Endometrial microvascular endothelial cells (primary cell): ENCODE results near the gene SLC2A4RG. TPM values are rescaled to one million over a fixed set of nuclear protein-coding genes. Genes with fewer than 3 reads are reported as not detected.

Experiments used
- in situ Hi-C: cut with HindIII; loops from 2 replicates; pipeline ENCODE4 v1.10.0; 2017; ENCODE audit warnings: low sequenced_read_pairs, low pct_unique_long_range_greater_than_20kb; ENCODE audit errors: inconsistent ontology term
- total RNA-seq: library from RNA; depleted of rRNA; stranded (reverse); fragments of >200 nt; gene quantifications from one replicate; pipeline ENCODE4 v1.2.3, GENCODE V29; 2015; ENCODE audit errors: inconsistent ontology term

SLC2A4RG gene
- total RNA-seq, 1 donor from 2014 or later, result 17.3 TPM

DNA sequence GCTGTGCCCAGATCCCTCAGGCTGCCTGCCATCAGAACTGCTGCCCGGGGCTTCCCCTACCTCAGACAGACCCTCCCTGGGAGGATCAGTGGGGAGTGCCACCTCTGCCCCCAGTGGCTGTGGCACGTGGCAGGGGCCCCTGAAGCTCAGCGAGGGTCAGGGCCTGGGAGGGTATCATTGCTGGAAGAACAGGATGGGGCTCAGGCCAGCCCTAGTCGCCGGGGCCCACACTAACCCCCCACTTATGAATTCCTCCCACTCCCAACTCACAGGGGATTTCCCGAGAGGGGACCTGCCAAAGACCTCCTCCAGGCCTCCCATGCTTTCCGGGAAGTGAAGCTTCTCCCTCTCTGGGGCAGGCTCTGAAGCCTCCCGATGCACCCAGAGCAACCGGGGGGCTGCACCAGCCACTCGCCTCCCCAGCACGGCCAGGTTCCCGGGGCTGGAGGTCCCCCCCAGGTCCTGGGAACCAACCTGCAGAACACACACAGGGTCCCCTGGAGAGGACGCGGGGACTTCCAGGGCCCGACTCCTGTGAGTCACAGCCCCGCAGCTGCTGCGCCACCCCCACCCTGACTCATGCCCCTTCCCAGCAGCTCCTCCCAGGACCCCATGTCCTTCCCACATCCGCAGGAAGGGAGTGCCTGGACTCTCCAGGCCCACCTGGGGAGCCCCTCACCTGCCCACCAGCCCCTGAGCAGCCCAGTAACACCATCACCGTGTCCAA is 40.7 kb upstream of the SLC2A4RG start:
- in situ Hi-C loops, result no loop called here

DNA sequence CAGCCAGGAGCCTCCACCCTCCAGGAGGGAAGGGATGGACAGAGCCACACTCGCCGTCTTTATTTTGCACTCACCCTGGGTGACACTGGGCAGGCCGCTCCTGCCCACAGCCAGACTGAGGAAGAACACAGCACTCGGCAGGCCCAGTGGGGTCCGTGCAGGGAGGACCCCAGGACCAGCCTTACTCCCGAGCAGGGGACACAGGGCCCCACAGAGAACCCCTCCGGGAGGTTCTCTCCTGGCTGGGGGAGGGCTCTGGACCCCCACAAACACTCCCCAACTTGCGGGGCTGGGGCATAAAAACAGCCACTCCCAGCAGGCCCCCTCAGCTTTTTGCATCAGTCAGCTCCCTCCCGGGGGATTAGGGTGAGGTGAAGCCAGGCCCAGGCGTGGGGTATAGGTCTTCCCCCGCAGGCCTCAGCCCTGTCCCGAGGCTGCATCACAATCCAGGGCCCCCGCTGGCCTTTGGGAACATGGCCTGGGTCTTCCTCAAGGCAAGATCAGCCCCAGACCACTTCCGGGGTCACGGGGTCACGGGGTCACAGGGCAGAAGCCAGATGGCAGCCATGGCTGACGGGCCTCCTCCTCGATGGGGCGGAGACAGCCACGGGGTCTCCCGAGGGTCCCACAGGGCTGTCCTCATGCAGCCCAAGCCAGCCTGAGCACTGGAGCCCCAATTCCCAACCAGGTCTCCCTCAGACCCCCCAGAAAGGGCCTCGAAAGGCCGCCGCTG is 39.9 kb upstream of the SLC2A4RG start:
- in situ Hi-C loops, result no loop called here

GRCh38 chr20:63700199-63701050 is 39.2 kb upstream of the SLC2A4RG start:
- in situ Hi-C loops, result no loop called here

GRCh38 chr20:63701051-63701328 is 38.6 kb upstream of the SLC2A4RG start:
- in situ Hi-C loops, result no loop called here

DNA sequence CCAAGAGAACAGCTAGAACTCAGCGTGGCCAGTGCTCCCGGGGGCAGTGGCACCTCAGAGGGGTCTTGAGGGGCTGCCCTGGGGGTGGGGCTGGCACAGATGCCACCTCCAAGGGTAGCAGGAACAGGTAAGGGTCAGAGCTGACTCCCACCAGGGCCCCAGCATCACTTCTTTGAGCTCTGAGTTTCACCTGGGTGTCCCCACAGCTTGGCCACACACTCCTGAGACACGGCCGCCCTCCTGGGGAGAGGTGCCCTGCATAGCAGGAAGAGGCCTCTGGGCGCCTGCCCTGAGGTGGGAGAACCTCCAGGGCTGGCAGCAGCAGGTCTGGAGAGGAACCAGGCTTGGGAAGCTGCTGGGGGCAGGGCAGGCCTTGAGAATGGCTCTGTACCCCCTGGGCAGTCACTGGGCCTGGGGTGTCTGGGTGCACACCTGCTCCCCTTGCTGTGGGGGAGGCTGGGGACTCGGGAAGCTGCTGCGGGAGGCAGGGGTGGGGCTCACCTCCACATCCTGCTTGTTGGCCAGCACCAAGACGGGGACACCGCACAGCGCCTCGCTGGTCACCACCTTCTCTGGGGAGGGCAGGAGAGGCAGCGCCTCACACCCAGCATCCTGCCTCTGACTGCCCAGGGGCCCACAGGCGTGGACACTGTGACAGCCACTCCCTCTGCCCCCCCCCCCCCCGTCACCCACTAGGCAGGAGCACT is 38.1 kb upstream of the SLC2A4RG start:
- in situ Hi-C loops, result no loop called here

- in situ Hi-C loops, result no loop called here
Observed at GRCh38 chr20:63702036-63702665, 37.4 kb upstream of the SLC2A4RG start.

- in situ Hi-C loops, result no loop called here
Observed at GRCh38 chr20:63702751-63703470, 36.7 kb upstream of the SLC2A4RG start.

DNA sequence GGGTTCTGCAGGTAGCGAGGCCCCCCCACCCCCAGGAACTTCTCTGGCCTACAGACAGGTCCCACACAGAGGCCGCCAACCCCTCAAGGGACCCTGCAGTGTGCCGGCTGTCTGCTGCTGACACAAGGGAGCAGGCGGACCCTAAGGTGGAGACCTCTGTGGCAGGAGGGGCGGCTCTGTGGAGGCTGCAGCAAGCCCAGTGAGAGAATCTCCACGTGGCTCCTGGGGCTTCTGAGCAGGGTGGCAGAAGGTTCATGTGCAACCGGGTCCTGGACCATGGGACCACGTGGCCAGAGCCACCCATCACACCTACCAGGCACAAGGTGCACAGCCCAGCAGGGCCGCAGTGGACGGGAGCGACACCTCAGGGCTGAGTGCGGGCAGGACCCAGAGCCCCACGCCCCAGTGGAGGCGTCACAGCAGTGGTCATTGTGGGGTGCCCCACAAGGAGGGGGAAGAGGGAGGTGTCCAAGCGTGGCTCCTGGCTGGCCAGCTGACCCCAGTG is 36.1 kb upstream of the SLC2A4RG start:
- in situ Hi-C loops, result no loop called here

DNA sequence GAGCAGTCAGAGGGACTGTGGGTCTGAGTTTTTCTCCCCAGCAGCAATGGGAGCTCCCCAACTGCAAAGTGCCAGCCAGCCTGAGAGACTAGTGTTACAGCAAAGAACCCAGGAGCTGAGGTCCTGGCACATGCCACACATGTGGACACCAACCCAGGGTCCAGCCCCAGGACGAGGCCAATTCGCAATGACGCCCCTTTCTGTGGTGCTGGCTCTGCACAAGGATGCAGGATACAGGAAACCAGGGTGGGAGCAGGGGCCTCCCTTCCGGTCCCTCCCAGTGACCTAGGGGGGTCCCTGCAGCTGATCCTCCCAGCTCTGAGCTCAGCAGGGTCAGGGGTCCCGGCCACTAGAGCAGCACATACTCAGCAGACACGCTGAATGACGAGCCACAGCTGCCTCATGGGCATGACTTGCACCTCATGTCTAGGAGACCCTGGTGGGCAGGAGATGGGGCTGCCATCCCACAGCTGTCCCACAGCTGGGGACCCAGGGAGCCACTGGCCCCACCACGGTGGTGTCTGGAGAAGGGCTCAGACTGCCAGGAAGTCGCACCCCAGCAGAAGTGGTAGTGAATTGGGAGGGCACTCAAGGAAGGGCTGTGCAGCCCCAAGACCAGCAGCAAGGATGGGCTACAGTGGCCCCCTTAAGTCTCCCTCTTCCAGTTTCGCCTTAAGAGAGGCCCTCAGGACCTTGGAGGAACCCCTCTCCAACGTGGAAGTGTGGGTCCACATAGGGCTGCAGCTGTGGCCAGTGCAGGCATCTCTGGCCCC is 35.4 kb upstream of the SLC2A4RG start:
- in situ Hi-C loops, result no loop called here

- in situ Hi-C loops, result no loop called here
Observed at GRCh38 chr20:63704749-63705117, 34.8 kb upstream of the SLC2A4RG start.

- in situ Hi-C loops, result no loop called here
Observed at GRCh38 chr20:63705232-63706026, 34.1 kb upstream of the SLC2A4RG start.

- in situ Hi-C loops, result no loop called here
Observed at GRCh38 chr20:63706027-63706695, 33.4 kb upstream of the SLC2A4RG start.

- in situ Hi-C loops, result no loop called here
Observed at GRCh38 chr20:63706852-63707557, 32.6 kb upstream of the SLC2A4RG start.

DNA sequence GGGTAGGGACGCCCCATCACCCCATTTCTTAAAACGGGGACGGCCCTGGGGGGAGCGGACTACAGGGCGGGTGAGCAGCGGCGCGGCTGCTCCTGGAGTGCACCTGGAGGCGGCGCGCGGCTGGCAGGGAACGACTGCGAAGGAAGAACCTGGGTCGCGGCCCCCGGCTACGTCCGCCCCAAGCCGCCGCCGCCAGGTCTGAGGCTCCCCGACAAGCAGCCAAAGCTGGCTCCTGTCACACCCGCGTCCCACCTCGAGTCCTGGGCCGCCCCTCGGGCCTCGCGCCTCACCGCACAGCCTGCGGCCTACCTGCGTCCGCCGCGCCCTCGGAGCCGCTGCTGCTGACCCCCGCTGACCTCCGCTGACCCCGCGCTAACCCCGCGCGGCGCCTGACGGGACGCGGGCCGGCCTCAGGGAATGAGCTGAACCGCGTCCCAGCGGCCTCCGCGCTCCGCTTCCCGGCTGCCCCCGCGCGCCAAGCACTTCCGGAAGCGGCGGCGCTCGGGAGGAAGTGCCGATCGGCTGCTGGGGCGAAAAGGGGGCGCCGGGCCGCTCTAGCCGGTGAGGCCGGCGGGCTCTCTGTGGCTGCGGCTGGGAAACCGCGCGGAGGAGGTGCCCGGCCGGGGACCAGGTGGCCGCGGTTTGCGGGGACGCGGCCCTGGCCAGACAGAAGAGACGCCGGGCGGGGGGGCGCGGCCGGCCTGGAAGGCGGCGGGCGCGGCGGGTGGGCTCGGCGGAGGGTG is 31.8 kb upstream of the SLC2A4RG start, which contains the start of the genes ARFRP1 and ZGPAT:
ARFRP1 (minus strand) TSS at position 419 of the 743 bp plus-strand sequence. CDS start 885 bp downstream, outside the sequence.
ZGPAT (plus strand) TSS at position 482 of the 743 bp plus-strand sequence. CDS start 542 bp downstream, outside the sequence.
- in situ Hi-C loops, result no loop called here
